MV-4-11 (cell line): ENCODE measurements around the gene CADM4.

Source experiments
- DNase-seq: peaks from one replicate; lab custom pipeline; 2025; lab: John Stamatoyannopoulos, UW

CADM4 gene

DNA sequence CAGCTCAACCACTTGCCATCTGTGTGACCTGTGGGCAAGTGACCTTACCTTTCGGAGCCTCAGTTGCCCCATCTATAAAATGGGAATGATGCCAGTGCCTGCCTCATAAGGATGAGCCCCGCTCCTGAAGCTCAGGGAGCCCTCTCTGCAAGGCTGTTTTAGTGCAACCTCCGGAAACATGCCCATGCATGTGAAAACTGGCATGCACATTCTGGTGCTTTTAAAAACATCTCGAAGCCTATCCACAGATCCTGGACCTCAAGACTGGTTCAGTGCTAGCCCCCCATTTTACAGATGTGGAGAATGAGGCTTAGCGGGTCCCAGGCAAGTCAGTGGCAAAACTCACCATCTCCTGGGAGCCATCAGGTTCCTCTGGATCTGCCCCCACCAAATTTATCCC is 5.6 kb downstream of the CADM4 start:
- no peak for DNase-seq

DNA sequence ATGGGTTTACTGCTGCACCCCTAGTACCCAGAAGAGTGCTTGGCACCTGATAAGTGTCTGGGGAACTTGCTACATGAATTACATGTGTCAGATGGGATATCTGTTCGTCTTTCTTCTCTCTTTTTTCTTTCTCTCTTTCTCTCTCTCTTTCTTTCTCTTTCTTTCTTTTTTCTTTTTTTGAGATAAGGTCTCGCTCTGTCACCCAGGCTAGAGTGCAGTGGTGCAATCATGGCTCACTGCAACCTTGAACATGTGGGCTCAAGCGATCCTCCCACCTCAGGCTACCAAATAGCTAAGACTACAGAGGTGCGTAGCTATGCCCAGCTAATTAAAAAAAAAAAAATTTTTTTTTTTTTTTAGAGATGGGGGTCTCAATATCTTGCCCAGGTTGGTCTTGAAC is 6.1 kb downstream of the CADM4 start:
- DNase-seq, result no peak

DNA sequence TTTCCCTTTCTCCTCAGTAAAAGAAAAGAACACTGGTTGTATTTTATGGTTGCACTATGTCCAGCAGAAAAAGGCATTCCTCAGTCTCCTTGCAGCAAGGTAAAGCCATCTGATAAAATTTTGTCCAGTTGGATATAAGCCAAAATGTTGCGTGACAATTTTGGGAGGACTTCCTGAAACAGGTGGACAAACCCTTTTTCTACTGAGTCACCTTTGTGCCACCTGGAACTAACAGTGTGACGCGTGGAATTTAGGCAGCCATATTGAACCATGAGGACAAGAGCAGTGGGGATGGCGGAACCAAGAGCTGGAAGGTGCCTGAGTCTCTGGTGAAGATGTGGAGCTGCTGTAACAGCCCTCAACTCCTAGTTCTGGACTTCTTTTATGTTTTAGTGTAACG is 8.2 kb downstream of the CADM4 start:
- no peak for DNase-seq

DNA sequence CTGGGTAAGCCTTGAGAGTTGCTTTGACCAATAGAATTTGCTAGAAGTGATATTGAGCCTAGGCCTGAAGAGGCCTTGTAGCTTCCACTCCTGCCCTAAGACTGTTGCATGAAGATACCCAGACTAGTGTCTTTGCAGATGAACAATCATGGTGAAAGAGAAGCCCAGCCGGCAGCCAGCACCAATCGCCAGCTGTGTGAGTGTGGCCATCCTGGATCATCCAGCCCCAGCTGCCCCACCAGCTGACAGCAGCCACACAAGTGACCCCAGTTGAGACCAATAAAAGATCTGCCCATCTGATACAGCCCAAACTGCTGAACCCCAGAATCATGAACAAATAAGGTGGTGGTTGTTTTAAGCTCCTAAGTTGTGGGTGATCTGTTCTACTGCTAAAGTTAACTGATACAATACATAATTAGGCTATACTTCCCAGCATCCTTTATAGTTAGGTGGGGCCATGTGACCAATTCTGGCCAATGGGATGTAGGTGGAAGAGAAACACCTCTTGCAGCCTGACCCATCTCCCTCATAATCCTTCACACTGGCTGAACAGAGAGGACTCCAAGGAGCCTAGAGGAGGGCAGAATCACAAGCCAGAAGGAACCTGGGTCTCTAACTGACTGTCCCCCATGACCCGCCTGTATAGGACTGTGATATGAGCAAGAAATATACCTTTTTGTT is 10.9 kb downstream of the CADM4 start:
- DNase-seq, result no peak

DNA sequence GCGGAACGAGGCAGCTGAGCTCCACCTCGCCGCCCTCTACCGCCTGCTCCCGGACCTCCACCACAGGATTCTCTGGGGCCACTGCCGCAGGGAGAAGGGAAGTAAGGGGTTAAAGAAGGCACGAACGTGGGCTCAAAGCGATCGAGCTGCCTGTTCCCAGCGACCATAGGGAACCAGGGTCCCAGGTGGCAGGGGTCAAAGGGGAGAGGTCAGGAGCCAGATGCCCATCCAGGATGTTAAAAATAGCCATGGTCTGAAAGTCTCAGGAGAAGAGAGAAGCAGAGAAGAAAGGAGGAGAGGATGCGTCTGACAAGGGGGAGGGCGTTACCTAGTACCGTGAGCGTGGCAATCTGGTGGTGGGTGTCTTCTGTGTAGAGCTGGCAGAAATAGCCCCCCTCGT is 12.8 kb downstream of the CADM4 start:
- DNase-seq, result no peak

DNA sequence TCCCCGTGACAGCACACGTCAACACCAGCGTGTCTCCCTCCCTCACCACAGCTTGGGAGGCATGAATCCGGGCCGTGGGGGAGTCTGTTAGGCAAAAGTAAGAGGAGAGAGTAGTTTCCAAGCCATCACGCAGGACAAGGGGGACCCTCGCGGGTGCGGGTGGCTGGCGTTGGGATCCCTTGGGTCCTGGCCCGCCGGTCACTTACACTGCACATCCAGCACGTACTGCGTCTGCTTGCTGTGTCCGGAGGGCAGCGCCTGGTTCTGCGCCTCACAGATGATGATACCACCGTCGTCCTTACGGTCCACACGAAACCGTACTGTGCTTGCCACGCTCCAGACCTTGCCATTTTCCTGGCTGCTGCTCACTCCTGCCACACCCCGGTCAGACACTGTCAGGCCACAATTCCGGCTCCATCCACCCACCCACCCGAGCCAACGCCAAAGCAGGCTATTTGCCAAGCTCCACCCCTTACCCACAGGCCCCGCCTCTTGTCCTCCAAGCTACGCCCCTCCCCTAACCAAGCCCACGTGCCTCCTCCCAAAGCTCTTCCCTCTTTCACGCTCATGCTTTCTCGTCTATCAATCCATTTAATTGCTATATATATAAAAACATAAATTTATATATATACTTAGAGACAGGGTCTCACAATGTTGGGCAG is 13.6 kb downstream of the CADM4 start:
- DNase-seq, result peak; percentile 55

DNA sequence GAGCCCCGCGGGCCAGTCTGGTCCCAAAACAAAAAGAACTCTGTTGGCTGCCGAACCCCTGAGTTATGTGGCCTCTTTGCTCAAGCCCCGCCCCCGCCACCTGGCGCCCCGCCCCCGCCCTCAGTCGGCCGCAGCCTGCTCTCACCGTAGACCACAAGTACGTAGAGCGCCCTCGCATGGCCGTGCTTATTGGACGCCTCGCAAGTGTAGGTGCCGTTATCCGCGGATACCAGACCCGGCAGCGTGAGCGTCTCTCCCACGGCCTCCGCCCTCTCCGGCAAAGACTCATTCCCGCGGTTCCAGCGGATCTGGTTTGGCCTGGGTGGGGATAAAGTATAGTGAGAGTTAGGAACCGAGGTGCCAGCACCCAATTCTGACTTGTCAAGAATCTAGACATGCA is 14.7 kb downstream of the CADM4 start:
- peak; percentile 57 for DNase-seq

DNA sequence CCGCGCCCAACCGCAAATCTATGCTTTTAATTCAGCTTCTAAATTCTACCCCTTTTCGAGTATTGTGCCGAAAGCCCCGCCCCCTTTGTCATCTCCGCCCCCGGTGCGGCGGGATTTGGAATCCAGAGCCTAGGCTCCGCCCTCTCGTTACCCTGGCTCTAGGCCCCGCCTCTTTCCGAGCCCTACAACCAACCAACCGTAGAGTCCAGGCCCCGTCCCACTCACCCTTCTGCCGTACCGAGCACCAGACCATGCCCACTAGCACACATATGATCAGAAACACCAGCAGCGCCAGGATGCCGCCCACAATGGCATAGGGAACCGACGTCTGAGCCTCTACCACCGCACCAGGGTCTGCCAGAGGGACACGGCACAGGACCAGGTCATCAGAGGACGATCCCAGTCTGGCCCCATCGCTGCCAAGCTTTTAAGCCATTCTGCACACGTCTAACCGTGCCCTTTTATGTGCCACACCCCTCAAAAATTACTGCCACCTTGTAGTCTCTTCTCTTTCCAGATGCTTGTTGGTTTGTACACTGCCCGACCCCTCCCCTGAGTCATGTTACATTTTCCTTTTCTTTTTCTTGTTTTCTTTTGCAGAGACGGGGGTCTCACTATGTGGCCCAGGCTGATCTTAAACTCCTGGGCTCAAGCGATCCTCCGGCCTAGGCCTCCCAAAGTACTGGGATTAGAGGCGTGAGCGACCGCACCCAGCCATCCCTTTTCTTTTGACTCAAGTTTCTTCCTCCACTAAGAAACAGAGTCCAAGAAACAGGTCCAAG is 15.6 kb downstream of the CADM4 start:
- DNase-seq, result no peak

DNA sequence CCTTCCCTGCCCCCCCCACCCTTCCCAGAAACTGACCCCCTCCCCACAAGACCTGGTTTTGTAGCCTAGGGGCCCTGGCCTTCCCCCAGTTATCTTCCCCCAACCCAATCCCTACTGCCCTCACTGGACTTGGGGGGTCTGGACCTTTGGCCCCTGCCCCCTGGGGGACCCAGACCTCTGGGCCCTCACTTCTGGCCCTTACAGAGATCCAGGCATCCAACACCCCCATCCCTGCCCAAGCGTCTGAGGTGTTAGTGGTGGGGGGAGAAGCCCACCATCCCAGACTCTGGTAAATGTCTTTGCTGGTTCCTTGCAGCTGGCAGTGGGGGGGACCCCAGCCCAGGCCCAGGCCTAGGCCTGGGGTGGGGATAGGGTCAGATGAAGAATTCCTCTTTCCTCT is 16.7 kb downstream of the CADM4 start:
- no peak for DNase-seq

DNA sequence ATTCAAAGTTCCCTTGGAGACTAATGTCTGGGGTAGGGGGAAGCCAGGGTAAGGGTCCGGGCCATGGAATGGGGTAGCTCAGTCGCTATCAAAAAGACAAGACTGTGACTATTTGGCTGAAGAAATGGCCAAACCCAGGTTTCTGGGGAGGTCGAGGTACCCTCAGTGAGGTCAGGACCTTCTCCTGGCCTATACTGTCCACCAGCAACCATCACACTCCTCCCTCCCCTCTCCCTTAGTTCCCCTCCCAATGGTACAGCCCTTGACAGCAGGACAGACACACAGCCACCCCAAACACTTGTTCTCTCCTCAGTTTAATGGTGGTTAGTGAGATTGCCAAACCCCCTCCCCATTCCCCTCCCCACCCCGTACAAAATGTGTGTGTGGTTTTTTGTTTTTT is 17.6 kb downstream of the CADM4 start:
- no peak for DNase-seq

DNA sequence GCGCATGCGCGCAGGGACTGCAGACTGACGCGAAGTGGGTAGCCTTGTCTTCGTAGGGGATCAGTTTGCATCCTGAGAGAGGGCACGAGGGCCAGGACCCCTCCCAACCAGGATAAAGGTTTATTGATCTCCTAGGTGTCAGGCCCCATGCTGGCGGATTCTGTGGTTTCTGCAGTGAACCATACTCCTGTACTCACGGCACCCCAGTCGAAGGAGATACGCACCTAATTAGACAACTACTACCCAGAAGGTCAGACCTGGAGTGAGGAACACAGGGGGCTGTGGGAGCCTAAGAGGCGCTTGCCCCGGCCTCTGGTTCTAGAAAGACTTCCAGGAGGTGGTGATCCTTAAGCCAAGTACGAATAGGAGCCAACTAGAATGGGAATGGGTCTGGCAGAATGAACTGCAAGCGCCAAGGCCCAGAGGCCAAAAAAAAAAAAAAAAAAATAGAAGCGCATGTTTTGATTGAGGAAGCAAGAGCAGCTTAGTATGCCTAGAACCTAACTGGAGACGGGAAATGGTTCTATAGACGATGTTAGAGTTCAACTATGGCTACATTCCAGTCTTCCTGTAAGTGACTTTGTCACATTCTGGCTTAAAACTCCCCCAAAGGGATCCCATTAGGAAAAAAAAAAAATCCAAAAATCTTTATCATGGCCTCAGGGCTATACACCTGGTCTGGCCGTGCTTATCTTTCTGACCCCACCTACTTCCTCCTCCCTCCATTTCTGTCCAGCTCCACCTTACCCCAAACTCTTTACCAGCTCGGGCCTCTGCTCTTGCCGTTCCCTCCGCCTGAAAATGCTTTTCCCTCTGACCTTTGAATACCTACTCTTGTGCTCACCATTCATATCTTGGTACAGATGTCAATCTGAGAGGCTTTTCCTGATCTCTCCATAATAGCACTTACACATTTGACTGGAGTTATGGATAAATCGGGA is 19.3 kb downstream of the CADM4 start:
- peak; percentile 23 for DNase-seq

DNA sequence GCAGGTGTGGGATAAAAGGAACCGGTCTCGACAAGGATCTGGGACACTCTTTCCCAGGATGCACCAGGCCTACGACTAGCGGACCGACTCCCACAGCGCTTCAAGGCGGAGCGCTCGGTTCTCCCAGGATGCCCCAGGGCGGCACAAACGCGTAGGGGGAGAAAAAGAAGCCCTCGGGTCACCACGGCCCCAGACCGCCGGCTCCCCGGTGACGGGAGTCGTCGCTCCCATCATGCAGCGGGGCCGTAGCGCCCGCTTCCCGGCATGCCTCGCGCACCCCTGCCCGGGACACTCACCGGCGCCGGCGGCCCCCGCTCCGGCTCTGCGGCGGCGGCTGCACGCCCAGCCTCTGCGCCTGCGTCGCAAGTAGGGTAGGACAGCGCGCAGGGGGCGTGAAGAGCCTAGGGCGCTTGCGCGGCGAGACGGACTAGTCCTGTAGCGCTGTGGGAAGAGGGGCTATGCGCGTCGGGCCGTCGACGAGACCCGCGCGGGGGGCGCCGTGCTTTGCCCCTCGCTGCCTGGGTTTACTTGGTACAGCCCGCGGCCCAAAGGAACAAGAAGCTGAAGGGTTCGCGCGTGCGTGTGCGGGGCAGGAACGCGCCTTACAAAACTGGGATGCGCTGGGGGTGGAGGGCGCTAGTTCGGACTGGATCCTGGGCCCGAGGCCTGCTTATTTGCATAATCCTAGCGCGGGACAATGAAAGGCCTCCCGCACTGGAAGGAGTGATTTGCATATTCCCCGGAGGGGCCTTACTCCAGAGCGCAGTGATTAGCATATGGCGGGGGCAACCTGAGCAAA is 20.2 kb downstream of the CADM4 start, which contains the start of gene ZNF428:
TSS of gene ZNF428 (minus strand) at position 368 of the 799 bp plus-strand sequence. CDS start 5,325 bp downstream, outside the sequence.
- DNase-seq, result peak; percentile 94

DNA sequence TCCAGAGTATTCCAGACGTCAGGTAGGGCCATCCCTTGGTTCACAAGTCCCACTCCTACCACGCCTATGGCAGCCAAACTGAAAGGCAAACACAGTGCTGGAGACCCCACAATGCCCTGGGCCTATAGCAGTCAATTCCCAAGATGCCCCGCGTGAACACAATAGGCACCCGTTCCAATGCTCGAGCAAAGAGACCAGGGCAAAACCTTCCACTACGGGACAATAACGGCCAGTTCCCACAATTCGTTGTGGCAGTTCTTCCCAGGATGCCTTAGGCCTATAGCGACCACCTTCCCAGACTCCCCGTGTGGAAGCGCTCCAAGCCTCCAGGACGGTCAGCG is 20.8 kb downstream of the CADM4 start:
- DNase-seq, result peak; percentile 74

DNA sequence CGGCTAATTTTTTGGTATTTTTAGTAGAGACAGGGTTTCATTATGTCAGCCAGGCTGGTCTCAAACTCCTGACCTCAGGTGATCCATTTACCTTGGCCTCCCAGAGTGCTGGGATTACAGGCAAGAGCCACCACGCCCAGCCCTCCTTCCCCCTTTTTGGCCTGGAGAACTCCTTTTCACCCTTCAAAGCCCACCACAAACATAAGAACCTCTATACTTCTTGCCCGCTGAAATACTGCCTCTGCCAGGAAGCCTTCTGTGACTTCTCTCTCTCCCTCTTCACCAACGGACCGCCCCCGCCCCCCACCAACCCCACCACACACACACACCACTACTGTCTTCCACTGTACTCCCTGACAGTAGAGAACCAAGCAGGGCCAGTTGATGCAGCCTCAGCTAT is 22.7 kb downstream of the CADM4 start:
- DNase-seq, result no peak

DNA sequence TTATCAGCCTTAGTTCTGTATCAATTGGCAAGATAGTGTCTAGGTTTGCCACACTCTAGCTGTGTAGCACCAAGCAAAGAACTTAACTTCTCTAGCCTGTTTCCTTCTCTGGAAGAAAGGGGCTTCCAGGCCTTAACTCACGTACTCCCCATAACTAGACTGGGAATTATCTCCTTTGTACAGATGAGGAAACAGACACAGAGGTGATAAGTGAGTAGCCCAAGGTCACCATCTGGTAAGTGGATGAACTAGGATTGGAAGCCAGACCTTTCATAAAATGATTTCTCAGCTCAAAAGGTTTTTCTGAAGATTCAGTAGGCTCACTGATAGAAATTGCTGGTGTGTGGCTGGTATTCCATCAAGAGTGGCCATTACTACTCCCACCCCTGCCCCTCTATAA is 23.3 kb downstream of the CADM4 start:
- no peak for DNase-seq

DNA sequence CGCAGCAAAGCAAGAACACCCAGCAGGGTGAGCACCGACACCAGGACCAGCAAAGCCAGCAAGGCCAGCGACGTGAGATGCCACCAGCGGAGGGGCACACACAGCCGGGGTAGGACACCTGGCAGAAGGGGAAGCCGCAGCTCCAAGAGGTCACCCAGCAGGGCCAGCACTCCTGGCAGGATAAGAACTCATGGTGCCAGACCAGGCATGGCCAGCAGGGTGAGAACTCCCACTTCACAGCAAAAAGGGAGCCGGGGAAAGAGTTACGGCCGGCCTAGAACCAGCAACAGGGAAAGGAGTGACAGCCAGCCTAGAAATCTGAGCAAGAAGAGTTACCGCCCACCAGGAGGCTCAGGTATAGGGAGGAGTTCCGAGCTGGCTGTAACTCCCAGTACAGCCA is 27.3 kb downstream of the CADM4 start:
- DNase-seq, result no peak

DNA sequence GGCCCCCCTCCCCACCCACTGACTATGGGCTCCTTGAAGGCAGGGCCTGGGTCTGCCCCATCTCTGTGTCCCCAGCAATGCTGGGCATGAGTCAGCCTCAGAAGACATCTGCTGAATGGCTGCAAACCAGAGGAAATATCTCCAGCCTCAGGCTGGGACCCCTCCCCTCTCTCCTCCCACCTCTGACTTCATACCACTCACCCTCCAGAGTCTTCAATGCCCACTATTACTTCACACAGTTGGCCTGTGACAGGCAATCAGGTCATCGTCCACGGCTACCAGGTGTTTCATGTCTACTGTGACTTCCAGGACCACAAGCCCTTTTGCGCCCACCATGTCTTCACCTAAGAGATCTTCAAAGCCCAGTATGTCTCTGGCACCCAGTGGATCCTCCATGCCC is 27.9 kb downstream of the CADM4 start, which contains the start of gene SRRM5:
TSS of gene SRRM5 (plus strand) at position 301 of the 400 bp plus-strand sequence. CDS start at position 335, 34 bp downstream.
- DNase-seq, result no peak

DNA sequence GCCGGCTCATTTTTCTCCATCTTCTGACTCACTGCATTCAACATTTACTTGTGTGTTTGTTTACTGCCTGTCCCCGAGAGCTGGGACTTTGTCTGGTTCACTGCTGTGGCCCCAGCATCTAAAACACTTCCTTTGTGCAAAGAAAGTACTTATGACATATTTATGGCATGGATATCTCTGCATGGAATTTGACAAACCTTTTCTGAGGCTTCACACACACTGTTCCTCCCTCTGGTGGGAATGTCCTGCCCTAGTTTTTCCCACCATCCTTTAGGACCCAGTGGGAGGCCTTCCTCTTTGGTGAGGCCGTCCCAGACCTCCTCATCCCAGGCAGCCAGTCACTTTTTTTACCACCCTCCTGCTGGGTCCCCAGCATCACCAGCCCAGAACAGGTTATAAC is 29.2 kb downstream of the CADM4 start:
- DNase-seq, result no peak

DNA sequence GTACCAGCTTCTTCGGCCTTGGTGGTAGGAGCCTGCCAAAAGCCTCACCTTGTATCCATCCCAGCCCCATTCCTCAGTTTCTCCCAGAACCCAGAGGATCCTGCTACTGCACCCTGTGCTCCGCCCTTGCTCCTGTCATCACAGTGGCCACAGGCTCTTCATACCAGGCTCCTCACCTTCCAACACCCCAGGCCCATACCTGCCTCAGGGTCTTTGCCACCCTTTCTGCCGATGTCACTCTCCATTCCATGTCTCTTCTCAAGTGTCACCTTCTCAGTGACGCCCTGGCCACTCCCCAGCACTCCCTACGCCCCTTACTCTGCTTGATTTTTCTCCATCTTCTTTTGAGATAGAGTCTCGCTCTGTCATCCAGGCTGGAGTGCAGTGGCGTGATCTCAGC is 29.8 kb downstream of the CADM4 start:
- DNase-seq, result no peak

DNA sequence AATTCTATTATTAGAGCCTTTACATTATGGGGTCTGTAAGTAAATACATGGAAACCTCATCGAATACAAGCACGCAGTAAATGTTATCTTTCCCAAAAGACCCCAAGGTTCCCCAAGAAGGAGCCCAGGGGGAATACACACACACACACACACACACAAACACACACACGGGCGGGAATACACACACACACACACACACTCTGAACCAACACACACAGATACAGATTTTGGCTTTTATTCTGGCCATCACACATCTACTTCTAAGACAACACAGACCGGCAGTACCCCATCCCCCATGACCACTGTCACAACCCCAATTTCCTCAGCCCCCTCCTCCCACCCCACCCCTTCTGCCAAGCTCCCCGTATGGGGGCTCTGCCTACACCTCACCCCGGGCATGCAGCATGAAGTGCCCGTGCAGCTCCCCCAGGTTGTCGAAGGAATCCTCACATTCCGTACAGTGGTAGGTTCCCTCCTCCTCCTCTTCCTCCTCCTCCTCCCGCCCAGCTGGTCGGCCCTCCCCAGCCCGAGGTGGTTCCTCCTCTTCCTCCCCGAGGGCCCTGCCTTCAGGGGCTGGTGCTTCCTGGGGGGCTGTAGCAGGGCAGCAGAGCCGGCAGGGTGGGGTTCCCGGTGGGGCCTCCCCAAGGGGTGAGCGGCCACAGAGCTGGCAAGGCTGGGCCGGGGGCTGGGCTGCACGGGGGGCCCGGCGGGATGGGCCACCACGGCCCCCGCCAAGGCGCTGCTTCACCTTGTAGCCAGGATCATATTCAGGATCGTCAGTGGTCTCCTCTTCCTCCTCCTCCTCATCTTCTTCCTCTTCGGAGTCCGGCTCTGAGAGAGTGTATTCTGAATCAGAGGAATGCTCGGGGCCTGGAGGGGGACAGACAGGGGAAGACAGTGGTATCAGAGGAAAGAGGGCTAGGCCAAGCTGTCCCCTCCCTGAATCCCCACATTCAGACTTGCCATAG is 32.1 kb downstream of the CADM4 start:
- DNase-seq, result no peak
